Measurements from ENCODE around the gene WDR74.

DNA sequence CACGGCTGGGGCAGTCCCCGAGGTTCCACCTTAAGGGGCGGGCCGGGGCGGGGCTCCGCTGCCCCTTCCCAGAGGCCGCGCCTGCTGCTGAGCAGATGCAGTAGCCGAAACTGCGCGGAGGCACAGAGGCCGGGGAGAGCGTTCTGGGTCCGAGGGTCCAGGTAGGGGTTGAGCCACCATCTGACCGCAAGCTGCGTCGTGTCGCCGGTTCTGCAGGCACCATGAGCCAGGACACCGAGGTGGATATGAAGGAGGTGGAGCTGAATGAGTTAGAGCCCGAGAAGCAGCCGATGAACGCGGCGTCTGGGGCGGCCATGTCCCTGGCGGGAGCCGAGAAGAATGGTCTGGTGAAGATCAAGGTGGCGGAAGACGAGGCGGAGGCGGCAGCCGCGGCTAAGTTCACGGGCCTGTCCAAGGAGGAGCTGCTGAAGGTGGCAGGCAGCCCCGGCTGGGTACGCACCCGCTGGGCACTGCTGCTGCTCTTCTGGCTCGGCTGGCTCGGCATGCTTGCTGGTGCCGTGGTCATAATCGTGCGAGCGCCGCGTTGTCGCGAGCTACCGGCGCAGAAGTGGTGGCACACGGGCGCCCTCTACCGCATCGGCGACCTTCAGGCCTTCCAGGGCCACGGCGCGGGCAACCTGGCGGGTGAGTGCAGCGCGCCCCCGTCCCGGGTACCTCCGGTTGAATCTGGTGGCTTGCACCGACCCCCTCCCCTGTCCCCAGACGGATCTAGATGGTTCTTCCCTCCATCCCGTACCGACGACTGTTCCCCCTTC, 41.6 kb upstream of the WDR74 start, which contains the start of gene SLC3A2:
- TF ChIP-seq, protein P1, sequence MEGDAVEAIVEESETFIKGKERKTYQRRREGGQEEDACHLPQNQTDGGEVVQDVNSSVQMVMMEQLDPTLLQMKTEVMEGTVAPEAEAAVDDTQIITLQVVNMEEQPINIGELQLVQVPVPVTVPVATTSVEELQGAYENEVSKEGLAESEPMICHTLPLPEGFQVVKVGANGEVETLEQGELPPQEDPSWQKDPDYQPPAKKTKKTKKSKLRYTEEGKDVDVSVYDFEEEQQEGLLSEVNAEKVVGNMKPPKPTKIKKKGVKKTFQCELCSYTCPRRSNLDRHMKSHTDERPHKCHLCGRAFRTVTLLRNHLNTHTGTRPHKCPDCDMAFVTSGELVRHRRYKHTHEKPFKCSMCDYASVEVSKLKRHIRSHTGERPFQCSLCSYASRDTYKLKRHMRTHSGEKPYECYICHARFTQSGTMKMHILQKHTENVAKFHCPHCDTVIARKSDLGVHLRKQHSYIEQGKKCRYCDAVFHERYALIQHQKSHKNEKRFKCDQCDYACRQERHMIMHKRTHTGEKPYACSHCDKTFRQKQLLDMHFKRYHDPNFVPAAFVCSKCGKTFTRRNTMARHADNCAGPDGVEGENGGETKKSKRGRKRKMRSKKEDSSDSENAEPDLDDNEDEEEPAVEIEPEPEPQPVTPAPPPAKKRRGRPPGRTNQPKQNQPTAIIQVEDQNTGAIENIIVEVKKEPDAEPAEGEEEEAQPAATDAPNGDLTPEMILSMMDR (IDR thresholded peaks at IDR 0.05) = peak; percentile 50 to 75 (median 74)
- TF ChIP-seq EP300 (IDR thresholded peaks at IDR 0.05) = no peak

All from ovary (tissue), 3 donors.